SK-N-SH (cell line): Measurements from ENCODE around the gene HS6ST1. TPM values are rescaled to one million over a fixed set of nuclear protein-coding genes. Genes with fewer than 3 reads are reported as not detected.

Experiments used
- CTCF ChIA-PET: fragments of 300-600, 350-600 bp; formaldehyde crosslinking; extraction: SDS; loops from one replicate; lab custom pipeline; 2021; lab: Yijun Ruan, JAX
- POLR2A ChIA-PET: fragments of 350-600 bp; sonication (Branson Sonifier 250); formaldehyde crosslinking; extraction: SDS; loops from one replicate; lab custom pipeline; 2020; ENCODE audit warnings: antibody characterized with exemption, inconsistent platforms; lab: Yijun Ruan, JAX
- DNase-seq: peaks from one replicate; pipeline ENCODE4 v3.0.0; 2012
- H2AFZ ChIP-seq: fragments of 200-600 bp; sonication (generic); 2 replicates; pipeline ENCODE4 v1.8.1; 2016; ENCODE audit warnings: antibody characterized with exemption, mild to moderate bottlenecking, low read depth
- H3F3A ChIP-seq: fragments of 200-600 bp; sonication (generic); replicated peaks from 2 replicates; pipeline ENCODE3; 2016; ENCODE audit warnings: antibody characterized with exemption, mild to moderate bottlenecking; ENCODE audit not compliant: insufficient read depth
- H3K27ac ChIP-seq, 2 experiments: fragments of 200-500 bp in 1 of 2; fragments of 200-600 bp in 1 of 2; sonication (Bioruptor generic) in 1 of 2; sonication (generic), shearing (Covaris generic) in 1 of 2; 2 replicates each; pipeline versions ENCODE4 v1.5.1 to v1.6.1; 2014 to 2016; ENCODE audit warnings: low read depth in 2 of 2, inconsistent platforms in 1 of 2, low read length in 1 of 2, mild to moderate bottlenecking in 1 of 2, mixed read lengths in 1 of 2
- H3K27me3 ChIP-seq: fragments of 200-600 bp; sonication (generic), shearing (Covaris generic); 2 replicates; pipeline ENCODE4 v1.6.1; 2016; ENCODE audit warnings: mixed run types; ENCODE audit not compliant: insufficient read depth
- H3K36me3 ChIP-seq, 2 experiments: fragments of 200-500 bp in 1 of 2; fragments of 200-600 bp in 1 of 2; sonication (Bioruptor generic) in 1 of 2; sonication (generic) in 1 of 2; replicated peaks in 1 of 2; 2 replicates each; pipeline versions ENCODE3 to v1.5.1; 2014 to 2016; ENCODE audit warnings: low read length in 1 of 2, mild to moderate bottlenecking in 1 of 2; ENCODE audit not compliant: insufficient read depth in 2 of 2, control insufficient read depth in 1 of 2
- H3K4me1 ChIP-seq, 2 experiments: fragments of 200-500 bp in 1 of 2; fragments of 200-600 bp in 1 of 2; sonication (Bioruptor generic) in 1 of 2; sonication (generic), shearing (Covaris generic) in 1 of 2; 2 replicates each; pipeline versions ENCODE4 v1.5.1 to v1.6.1; 2014 to 2016; ENCODE audit warnings: low read depth in 1 of 2, low read length in 1 of 2, mixed run types in 1 of 2; ENCODE audit not compliant: insufficient read depth in 2 of 2, control insufficient read depth in 1 of 2
- H3K4me2 ChIP-seq: fragments of 200-600 bp; sonication (generic), shearing (Covaris generic); 2 replicates; pipeline ENCODE4 v1.6.1; 2017; ENCODE audit warnings: mixed run types
- H3K4me3 ChIP-seq, 2 experiments: fragments of 200-500 bp in 1 of 2; fragments of 200-600 bp in 1 of 2; sonication (Bioruptor generic) in 1 of 2; sonication (generic), shearing (Covaris generic) in 1 of 2; 2 replicates each; pipeline versions ENCODE4 v1.5.1 to v1.8.1; 2014 to 2016; ENCODE audit warnings: low read depth in 2 of 2, inconsistent platforms in 1 of 2, low read length in 1 of 2, mild to moderate bottlenecking in 1 of 2, mixed read lengths in 1 of 2, moderate library complexity in 1 of 2
- H3K79me2 ChIP-seq: fragments of 200-600 bp; sonication (generic); 2 replicates; pipeline ENCODE4 v1.8.1; 2017; ENCODE audit warnings: mild to moderate bottlenecking; ENCODE audit not compliant: insufficient read depth
- H3K9ac ChIP-seq: fragments of 200-600 bp; sonication (generic); 2 replicates; pipeline ENCODE4 v1.6.1; 2017; ENCODE audit warnings: mixed run types
- H3K9me2 ChIP-seq: fragments of 200-600 bp; sonication (generic); 2 replicates; pipeline ENCODE4 v1.6.1; 2017; ENCODE audit warnings: mixed run types
- H3K9me3 ChIP-seq: fragments of 200-600 bp; sonication (generic); 2 replicates; pipeline ENCODE4 v1.6.1; 2017; ENCODE audit warnings: mixed run types, mild to moderate bottlenecking, moderate library complexity
- H4K20me1 ChIP-seq: fragments of 200-600 bp; sonication (generic); 2 replicates; pipeline ENCODE4 v1.6.1; 2017; ENCODE audit warnings: mild to moderate bottlenecking, mixed run types; ENCODE audit not compliant: insufficient read depth
- CHD2 ChIP-seq: fragments of 150-350 bp; IDR thresholded peaks from 2 replicates; pipeline ENCODE4 v1.6.1; 2018; ENCODE audit warnings: low read length; ENCODE audit not compliant: partially characterized antibody
- NFIC ChIP-seq: IDR thresholded peaks from 2 replicates; pipeline ENCODE4 v1.4.0; 2012; ENCODE audit warnings: borderline replicate concordance
- RAD21 ChIP-seq: IDR thresholded peaks from 2 replicates; pipeline ENCODE4 v1.6.1; 2012; ENCODE audit warnings: mild to moderate bottlenecking, low read length
- RCOR1 ChIP-seq: fragments of 150-350 bp; IDR thresholded peaks from 2 replicates; pipeline ENCODE4 v1.6.1; 2017; ENCODE audit warnings: antibody characterized with exemption, low read length
- RFX5 ChIP-seq: IDR thresholded peaks from 2 replicates; pipeline ENCODE4 v1.6.1; 2012; ENCODE audit warnings: mild to moderate bottlenecking, improper control_type of control experiment, low read length
- RXRA ChIP-seq: IDR thresholded peaks from 2 replicates; pipeline ENCODE4 v1.4.0; 2012; ENCODE audit warnings: low read depth, mild to moderate bottlenecking, borderline replicate concordance
- SIN3A ChIP-seq: IDR thresholded peaks from 2 replicates; pipeline ENCODE4 v1.6.1; 2012; ENCODE audit warnings: low read depth, mild to moderate bottlenecking, low read length, moderate library complexity, borderline replicate concordance
- SMC3 ChIP-seq: IDR thresholded peaks from 2 replicates; pipeline ENCODE4 v1.6.1; 2012; ENCODE audit warnings: low read depth, low read length, improper control_type of control experiment
- YY1 ChIP-seq: IDR thresholded peaks from 2 replicates; pipeline ENCODE4 v1.4.0; 2012; ENCODE audit warnings: low read depth, mild to moderate bottlenecking
- WGBS: methylation state at CpG from one replicate; pipeline ENCODE4 v1.1.6; 2017; ENCODE audit warnings: low lambda C conversion rate; 5-methylcytosine and 5-hydroxymethylcytosine counted together
- polyA plus RNA-seq, 3 experiments: library from polyadenylated mRNA; depleted of rRNA; stranded (reverse); fragments of >200 nt; gene quantifications; 2 replicates each; pipeline ENCODE4 v1.2.3, GENCODE V29; 2012
- TF ChIP-seq, protein P1 (sequence below): IDR thresholded peaks from 2 replicates; pipeline ENCODE4 v1.6.1; 2012; ENCODE audit warnings: mild to moderate bottlenecking, low read depth, low read length, moderate library complexity
- TF ChIP-seq, protein P2 (sequence below): fragments of 150-350 bp; IDR thresholded peaks from 2 replicates; pipeline ENCODE4 v1.6.1; 2017; ENCODE audit warnings: antibody characterized with exemption, low read length, low read depth, borderline replicate concordance
- TF ChIP-seq, protein P3 (sequence below): IDR thresholded peaks from 2 replicates; pipeline ENCODE4; 2012

Gene HS6ST1
- polyA plus RNA-seq, 1 of the 3 experiments (the other 2 are of a cell fraction): 5.9 TPM

DNA sequence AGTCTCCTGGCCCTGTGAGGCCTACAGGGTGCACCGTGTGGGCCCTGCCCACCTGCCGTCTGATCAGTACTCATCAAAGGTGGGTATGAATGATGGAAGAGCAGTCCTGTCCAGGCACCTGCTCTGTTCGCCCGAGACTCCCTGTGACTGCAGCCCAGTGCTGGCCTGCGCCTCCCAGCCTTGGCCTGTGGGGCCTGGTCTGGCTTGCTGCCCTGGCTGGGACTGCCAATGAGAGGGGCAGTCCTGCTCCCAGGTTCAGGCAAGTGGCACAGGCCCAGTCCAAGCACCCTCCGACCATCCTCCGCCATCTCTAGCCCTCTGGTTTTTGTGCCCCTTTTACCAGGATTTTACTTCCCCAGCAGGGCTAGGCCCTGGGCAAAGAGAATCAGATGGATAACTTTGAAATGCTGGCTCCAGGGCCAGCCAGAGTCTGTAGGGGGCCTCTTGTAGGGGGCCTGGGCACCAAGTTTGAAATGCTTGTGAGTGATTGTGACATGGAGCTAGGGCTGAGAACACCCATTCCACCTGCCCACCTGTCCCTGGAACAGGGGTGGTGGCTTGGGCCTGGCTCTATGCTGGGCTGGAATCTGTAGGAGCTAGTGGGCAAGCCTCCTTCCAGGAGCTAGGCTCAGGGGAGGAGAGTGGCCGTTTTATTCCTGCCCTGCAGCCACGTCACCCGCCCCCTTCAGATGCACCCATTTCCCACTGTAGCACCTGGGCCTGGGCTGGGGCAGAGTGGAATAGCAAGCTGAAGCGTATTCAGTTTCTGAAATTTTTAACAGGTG is 8.7 kb upstream of the HS6ST1 start:
- POLR2A ChIA-PET: no interaction called here
- H4K20me1 ChIP-seq: no peaks in the 10 kb centered on the region
- H3K79me2 ChIP-seq: no peaks in the 10 kb centered on the region
- no peaks in the 10 kb centered on the region for H3K36me3 ChIP-seq
- TF ChIP-seq RCOR1: no peak
- no peak for TF ChIP-seq RFX5
- TF ChIP-seq, all 33 proteins: peak for 0
- DNase-seq: peak; percentile 27
- no peaks in the 10 kb centered on the region for H3F3A ChIP-seq
- CTCF ChIA-PET: no interaction called here
- no peaks in the 10 kb centered on the region for H3K27me3 ChIP-seq
- H3K27ac ChIP-seq: no peak overlapping the region
- no peak overlapping the region for H3K4me2 ChIP-seq
- 77% methylated on average over 11 of the region's 11 CpGs for WGBS
- no peak overlapping the region for H3K9ac ChIP-seq
- H3K9me2 ChIP-seq: no peaks in the 10 kb centered on the region
- H3K4me3 ChIP-seq: no peak overlapping the region
- no peak overlapping the region for H2AFZ ChIP-seq
- peaks cover 6% of the 10 kb centered on the region; the same call in 1 of the 2 replicates for H3K9me3 ChIP-seq
- H3K4me1 ChIP-seq: peaks cover 0 to 22% of the 10 kb centered on the region in 2 experiments; a peak in 1 of 4 replicates

DNA sequence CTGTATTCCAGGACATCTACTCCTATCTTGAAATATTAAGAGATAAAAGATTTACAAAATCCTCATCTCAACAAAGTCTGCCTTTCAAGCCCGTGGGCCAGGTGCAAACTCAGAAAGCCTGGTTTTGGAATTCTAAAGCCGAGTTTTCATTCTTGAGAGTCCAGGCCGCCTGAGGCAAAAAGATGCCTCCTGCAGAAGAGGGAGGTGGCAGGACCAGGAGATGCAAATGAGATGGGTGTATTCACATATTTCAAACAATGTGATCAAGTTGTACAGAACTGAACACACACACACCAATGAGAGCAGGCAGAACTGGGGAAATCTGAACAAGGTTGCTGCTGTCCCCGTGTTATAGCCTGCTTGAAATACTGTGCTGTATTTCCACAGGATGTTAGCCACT is 7.7 kb upstream of the HS6ST1 start:
- CTCF ChIA-PET: no interaction called here
- WGBS: 77% methylated on average over 4 of the region's 4 CpGs

More for the DNA sequence above, 7.7 kb upstream of the HS6ST1 start:
- Histone ChIP-seq H3K4me3 (no peak overlapping the region), H3K79me2 (no peaks in the 10 kb centered on the region), H3K9me2 (no peaks in the 10 kb centered on the region), H4K20me1 (no peaks in the 10 kb centered on the region), H3K9ac (no peak overlapping the region), H3K9me3 (no peaks in the 10 kb centered on the region), H3K36me3 (no peaks in the 10 kb centered on the region), H3K4me1 (peaks cover 3 to 26% of the 10 kb centered on the region in 2 experiments; a peak in 2 of 4 replicates), H3F3A (no peaks in the 10 kb centered on the region), H3K4me2 (no peak overlapping the region), H2AFZ (no peak overlapping the region), H3K27ac (peak overlapping the region in 1 of 2 experiments; percentile 44; a peak in 1 of 4 replicates), H3K27me3 (no peaks in the 10 kb centered on the region)
- TF ChIP-seq RXRA (no peak), YY1 (no peak), SIN3A (no peak), SMC3 (no peak), NFIC (no peak), CHD2 (no peak), RAD21 (no peak)
- TF ChIP-seq, protein P1, sequence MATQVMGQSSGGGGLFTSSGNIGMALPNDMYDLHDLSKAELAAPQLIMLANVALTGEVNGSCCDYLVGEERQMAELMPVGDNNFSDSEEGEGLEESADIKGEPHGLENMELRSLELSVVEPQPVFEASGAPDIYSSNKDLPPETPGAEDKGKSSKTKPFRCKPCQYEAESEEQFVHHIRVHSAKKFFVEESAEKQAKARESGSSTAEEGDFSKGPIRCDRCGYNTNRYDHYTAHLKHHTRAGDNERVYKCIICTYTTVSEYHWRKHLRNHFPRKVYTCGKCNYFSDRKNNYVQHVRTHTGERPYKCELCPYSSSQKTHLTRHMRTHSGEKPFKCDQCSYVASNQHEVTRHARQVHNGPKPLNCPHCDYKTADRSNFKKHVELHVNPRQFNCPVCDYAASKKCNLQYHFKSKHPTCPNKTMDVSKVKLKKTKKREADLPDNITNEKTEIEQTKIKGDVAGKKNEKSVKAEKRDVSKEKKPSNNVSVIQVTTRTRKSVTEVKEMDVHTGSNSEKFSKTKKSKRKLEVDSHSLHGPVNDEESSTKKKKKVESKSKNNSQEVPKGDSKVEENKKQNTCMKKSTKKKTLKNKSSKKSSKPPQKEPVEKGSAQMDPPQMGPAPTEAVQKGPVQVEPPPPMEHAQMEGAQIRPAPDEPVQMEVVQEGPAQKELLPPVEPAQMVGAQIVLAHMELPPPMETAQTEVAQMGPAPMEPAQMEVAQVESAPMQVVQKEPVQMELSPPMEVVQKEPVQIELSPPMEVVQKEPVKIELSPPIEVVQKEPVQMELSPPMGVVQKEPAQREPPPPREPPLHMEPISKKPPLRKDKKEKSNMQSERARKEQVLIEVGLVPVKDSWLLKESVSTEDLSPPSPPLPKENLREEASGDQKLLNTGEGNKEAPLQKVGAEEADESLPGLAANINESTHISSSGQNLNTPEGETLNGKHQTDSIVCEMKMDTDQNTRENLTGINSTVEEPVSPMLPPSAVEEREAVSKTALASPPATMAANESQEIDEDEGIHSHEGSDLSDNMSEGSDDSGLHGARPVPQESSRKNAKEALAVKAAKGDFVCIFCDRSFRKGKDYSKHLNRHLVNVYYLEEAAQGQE: no peak
- TF ChIP-seq, protein P2, sequence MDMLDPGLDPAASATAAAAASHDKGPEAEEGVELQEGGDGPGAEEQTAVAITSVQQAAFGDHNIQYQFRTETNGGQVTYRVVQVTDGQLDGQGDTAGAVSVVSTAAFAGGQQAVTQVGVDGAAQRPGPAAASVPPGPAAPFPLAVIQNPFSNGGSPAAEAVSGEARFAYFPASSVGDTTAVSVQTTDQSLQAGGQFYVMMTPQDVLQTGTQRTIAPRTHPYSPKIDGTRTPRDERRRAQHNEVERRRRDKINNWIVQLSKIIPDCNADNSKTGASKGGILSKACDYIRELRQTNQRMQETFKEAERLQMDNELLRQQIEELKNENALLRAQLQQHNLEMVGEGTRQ: no peak
- TF ChIP-seq, protein P3, sequence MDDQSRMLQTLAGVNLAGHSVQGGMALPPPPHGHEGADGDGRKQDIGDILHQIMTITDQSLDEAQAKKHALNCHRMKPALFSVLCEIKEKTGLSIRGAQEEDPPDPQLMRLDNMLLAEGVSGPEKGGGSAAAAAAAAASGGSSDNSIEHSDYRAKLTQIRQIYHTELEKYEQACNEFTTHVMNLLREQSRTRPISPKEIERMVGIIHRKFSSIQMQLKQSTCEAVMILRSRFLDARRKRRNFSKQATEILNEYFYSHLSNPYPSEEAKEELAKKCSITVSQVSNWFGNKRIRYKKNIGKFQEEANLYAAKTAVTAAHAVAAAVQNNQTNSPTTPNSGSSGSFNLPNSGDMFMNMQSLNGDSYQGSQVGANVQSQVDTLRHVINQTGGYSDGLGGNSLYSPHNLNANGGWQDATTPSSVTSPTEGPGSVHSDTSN: no peak
- POLR2A ChIA-PET: no interaction called here
- DNase-seq: no peak
